Measurements from ENCODE around the gene LRP1B.

LRP1B gene

GRCh38 chr2:141105763-141106162, 1025.1 kb downstream of the LRP1B start:
- H3K27ac ChIP-seq: no peak overlapping the region
- TF ChIP-seq ZFX (IDR thresholded peaks at IDR 0.05; ENCODE audit: borderline replicate concordance) (no peak), CTCF (IDR thresholded peaks at IDR 0.05) (no peak)

- TF ChIP-seq ZFX (IDR thresholded peaks at IDR 0.05; ENCODE audit: borderline replicate concordance) (no peak), CTCF (IDR thresholded peaks at IDR 0.05) (no peak)
- no peak overlapping the region for H3K27ac ChIP-seq
These were observed 1027.6 kb downstream of the LRP1B start for GRCh38 chr2:141103216-141103615.

GRCh38 chr2:141079231-141079630, 1051.6 kb downstream of the LRP1B start:
- TF ChIP-seq CTCF (IDR thresholded peaks at IDR 0.05): no peak
- no peak for TF ChIP-seq ZFX (IDR thresholded peaks at IDR 0.05; ENCODE audit: borderline replicate concordance)
- H3K27ac ChIP-seq: no peak overlapping the region

GRCh38 chr2:141075753-141076152, 1055.1 kb downstream of the LRP1B start:
- H3K27ac ChIP-seq: no peak overlapping the region
- TF ChIP-seq CTCF (IDR thresholded peaks at IDR 0.05) (no peak), ZFX (IDR thresholded peaks at IDR 0.05; ENCODE audit: borderline replicate concordance) (no peak)

GRCh38 chr2:141068053-141068682, 1062.6 kb downstream of the LRP1B start:
- TF ChIP-seq CTCF (IDR thresholded peaks at IDR 0.05) (no peak), ZFX (IDR thresholded peaks at IDR 0.05; ENCODE audit: borderline replicate concordance) (no peak)
- H3K27ac ChIP-seq: no peak overlapping the region

GRCh38 chr2:141065042-141065441, 1065.8 kb downstream of the LRP1B start:
- no peak overlapping the region for H3K27ac ChIP-seq
- TF ChIP-seq ZFX (IDR thresholded peaks at IDR 0.05; ENCODE audit: borderline replicate concordance) (no peak), CTCF (IDR thresholded peaks at IDR 0.05) (no peak)

GRCh38 chr2:141063406-141063805, 1067.4 kb downstream of the LRP1B start:
- TF ChIP-seq ZFX (IDR thresholded peaks at IDR 0.05; ENCODE audit: borderline replicate concordance) (no peak), CTCF (IDR thresholded peaks at IDR 0.05) (no peak)
- no peak overlapping the region for H3K27ac ChIP-seq
